Tibial nerve (tissue), 4 donors: ENCODE results near the gene TJP1. TPM values are rescaled to one million over a fixed set of nuclear protein-coding genes. Genes with fewer than 3 reads are reported as not detected.
A peak's percentile ranks its signal among the peaks of the same experiment; 100 is the strongest.

ENCODE experiments used
- DNase-seq, 2 donors: peaks; one replicate each; pipeline ENCODE4 v3.0.0-alpha.2; 2019; ENCODE audit warnings: low spot score in 2 of 2
- H3K27ac ChIP-seq, 4 donors: fragments of 200-600 bp; sonication (generic) in 3 of 4; one replicate each; pipeline ENCODE4 v1.5.1; 2017 to 2019; ENCODE audit warnings: mild to moderate bottlenecking in 1 of 4
- H3K27me3 ChIP-seq, 2 donors: fragments of 200-600 bp; sonication (generic) in 1 of 2; one replicate each; pipeline versions ENCODE4 v1.5.1 to v1.6.0; 2017 to 2019
- H3K36me3 ChIP-seq, 3 donors: fragments of 200-600 bp; sonication (generic); one replicate each; pipeline ENCODE4 v1.5.1; 2018 to 2019
- H3K4me1 ChIP-seq, 4 donors: fragments of 200-600 bp; sonication (generic) in 3 of 4; one replicate each; pipeline ENCODE4 v1.5.1; 2017 to 2019
- H3K4me3 ChIP-seq, 4 donors: fragments of 200-600 bp; sonication (generic) in 3 of 4; one replicate each; pipeline ENCODE4 v1.5.1; 2017 to 2019; ENCODE audit warnings: mild to moderate bottlenecking in 1 of 4, moderate library complexity in 1 of 4
- H3K9me3 ChIP-seq, 4 donors: fragments of 200-600 bp; sonication (generic) in 3 of 4; one replicate each; pipeline ENCODE4 v1.5.1; 2017 to 2019
- CTCF ChIP-seq, 5 experiments: fragments of 200-600 bp in 3 of 5; fragments of 450-650 bp in 2 of 5; sonication (generic) in 3 of 5; IDR thresholded peaks; one replicate each; pipeline ENCODE4 v1.5.1; 2016 to 2019; ENCODE audit warnings: antibody characterized with exemption in 5 of 5, mild to moderate bottlenecking in 3 of 5, moderate library complexity in 2 of 5
- EP300 ChIP-seq, 2 donors: sonication (generic); formaldehyde crosslinking; IDR thresholded peaks; one replicate each; pipeline ENCODE4 v1.6.1; 2017; ENCODE audit warnings: antibody characterized with exemption in 2 of 2, mild to moderate bottlenecking in 1 of 2
- POLR2A ChIP-seq, 2 donors: fragments of 450-650 bp; IDR thresholded peaks; one replicate each; pipeline ENCODE4 v1.6.1; 2017; ENCODE audit warnings: antibody characterized with exemption in 2 of 2, mild to moderate bottlenecking in 2 of 2, moderate library complexity in 2 of 2
- WGBS, 2 donors: methylation state at CpG; one replicate each; pipeline ENCODE4 v1.1.5; 2018; 5-methylcytosine and 5-hydroxymethylcytosine counted together
- total RNA-seq, 4 donors: library from RNA; depleted of rRNA; stranded (reverse); fragments of >200 nt; gene quantifications; one replicate each; pipeline ENCODE4 v1.1.0, GENCODE V29; 2016

The TJP1 gene
- total RNA-seq, 4 donors from 2014 or later: 163 to 416 (median 403) TPM

DNA sequence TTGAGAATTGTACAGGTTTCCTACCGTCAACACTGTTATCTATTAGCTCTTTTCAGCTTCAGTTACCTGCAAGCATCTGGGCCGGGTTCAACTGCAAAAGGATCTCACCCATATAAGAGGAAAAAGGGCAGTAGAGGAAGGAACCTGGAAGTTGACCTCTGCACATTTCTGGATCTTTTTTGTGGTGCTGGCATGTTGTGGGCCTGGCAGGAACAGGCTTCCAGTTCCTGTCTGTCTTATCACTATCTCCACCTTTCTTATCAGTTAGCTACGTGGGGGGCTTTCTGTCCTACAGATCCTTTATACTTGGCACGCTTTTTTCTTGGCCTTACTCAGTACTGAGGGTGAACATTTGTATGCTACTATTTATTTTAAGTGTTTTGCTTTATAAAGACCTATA lies 42.2 kb upstream of the TJP1 start:
- DNase-seq: no peak
- no peaks in the 10 kb centered on the region for H3K36me3 ChIP-seq
- TF ChIP-seq EP300 (IDR thresholded peaks at IDR 0.05): no peak
- TF ChIP-seq POLR2A (IDR thresholded peaks at IDR 0.05): no peak
- no peak for TF ChIP-seq CTCF (IDR thresholded peaks at IDR 0.05)
- peak overlapping the region; percentile 15 to 88 (median 52) for H3K27ac ChIP-seq
- no peak overlapping the region for H3K4me3 ChIP-seq
- 75 to 82% methylated on average over 4 of the region's 4 CpGs for WGBS, 2 donors
- H3K27me3 ChIP-seq: no peaks in the 10 kb centered on the region
- peaks cover 0 to 67% (median 0%) of the 10 kb centered on the region in 4 donors for H3K4me1 ChIP-seq
- H3K9me3 ChIP-seq: no peaks in the 10 kb centered on the region

- no peaks in the 10 kb centered on the region for H3K9me3 ChIP-seq
- no peak overlapping the region for H3K4me3 ChIP-seq
- TF ChIP-seq CTCF (IDR thresholded peaks at IDR 0.05) (no peak), POLR2A (IDR thresholded peaks at IDR 0.05) (peak in 1 of 2 donors; percentile 18), EP300 (IDR thresholded peaks at IDR 0.05) (peak in 1 of 2 donors; percentile 72)
- H3K27ac ChIP-seq: peak overlapping the region in 3 of 4 donors; percentile 19 to 88 (median 85)
- DNase-seq: no peak
- 70 to 85% methylated on average over 4 of the region's 4 CpGs for WGBS, 2 donors
- H3K36me3 ChIP-seq: no peaks in the 10 kb centered on the region
- H3K27me3 ChIP-seq: no peaks in the 10 kb centered on the region
- H3K4me1 ChIP-seq: peaks cover 0 to 60% (median 0%) of the 10 kb centered on the region in 4 donors
Measured at GRCh38 chr15:29863438-29863837, 41.2 kb upstream of the TJP1 start.

- no peaks in the 10 kb centered on the region for H3K9me3 ChIP-seq
- no peak overlapping the region for H3K4me3 ChIP-seq
- H3K27me3 ChIP-seq: no peaks in the 10 kb centered on the region
- peaks cover 0 to 50% (median 0%) of the 10 kb centered on the region in 4 donors for H3K4me1 ChIP-seq
- H3K36me3 ChIP-seq: no peaks in the 10 kb centered on the region
- DNase-seq: no peak
- 72 to 74% methylated on average over 2 of the region's 2 CpGs for WGBS, 2 donors
- no peak for TF ChIP-seq CTCF (IDR thresholded peaks at IDR 0.05)
- TF ChIP-seq POLR2A (IDR thresholded peaks at IDR 0.05): no peak
- no peak for TF ChIP-seq EP300 (IDR thresholded peaks at IDR 0.05)
- peak overlapping the region in 3 of 4 donors; percentile 0 to 88 (median 85) for H3K27ac ChIP-seq
Measured at GRCh38 chr15:29862271-29862670, 40.0 kb upstream of the TJP1 start.

DNA sequence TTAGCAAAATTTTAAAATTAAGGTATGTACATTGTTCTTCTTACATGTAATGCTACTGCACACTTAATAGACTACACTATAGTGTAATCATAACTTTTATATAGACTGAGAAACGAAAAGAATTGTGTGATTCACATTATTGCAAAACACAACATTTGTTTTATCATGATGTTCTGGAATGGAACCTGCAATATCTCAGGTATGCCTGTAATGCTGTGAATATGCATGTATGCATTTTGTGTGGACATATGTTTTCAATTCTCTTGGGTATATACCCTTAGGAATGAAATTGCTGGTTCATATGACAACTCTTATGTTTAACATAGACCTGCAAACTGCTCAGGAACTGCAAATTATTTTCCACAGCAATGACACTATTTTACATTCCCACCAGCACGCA lies 38.6 kb upstream of the TJP1 start:
- no peak for DNase-seq
- H3K27ac ChIP-seq: no peak overlapping the region
- H3K36me3 ChIP-seq: no peaks in the 10 kb centered on the region
- H3K27me3 ChIP-seq: no peaks in the 10 kb centered on the region
- no peak overlapping the region for H3K4me3 ChIP-seq
- TF ChIP-seq POLR2A (IDR thresholded peaks at IDR 0.05) (no peak), EP300 (IDR thresholded peaks at IDR 0.05) (no peak), CTCF (IDR thresholded peaks at IDR 0.05) (no peak)
- H3K9me3 ChIP-seq: no peaks in the 10 kb centered on the region
- H3K4me1 ChIP-seq: peaks cover 0 to 38% (median 0%) of the 10 kb centered on the region in 4 donors
- WGBS, 2 donors: 94 to 97% methylated on average over 2 of the region's 2 CpGs

- 74 to 86% methylated on average over 4 of the region's 4 CpGs for WGBS, 2 donors
- Histone ChIP-seq H3K4me3 (no peak overlapping the region), H3K27ac (peak overlapping the region in 2 of 4 donors; percentile 68), H3K36me3 (no peaks in the 10 kb centered on the region), H3K4me1 (peaks cover 0 to 31% (median 0%) of the 10 kb centered on the region in 4 donors), H3K27me3 (no peaks in the 10 kb centered on the region), H3K9me3 (no peaks in the 10 kb centered on the region)
- no peak for DNase-seq
- TF ChIP-seq CTCF (IDR thresholded peaks at IDR 0.05) (no peak), EP300 (IDR thresholded peaks at IDR 0.05) (no peak), POLR2A (IDR thresholded peaks at IDR 0.05) (no peak)
Measured at GRCh38 chr15:29859973-29860715, 37.9 kb upstream of the TJP1 start.
